H1 (cell line): ENCODE measurements around the gene PTPRT. TPM values are rescaled to one million over a fixed set of nuclear protein-coding genes. Genes with fewer than 3 reads are reported as not detected.

ENCODE experiments used
- CTCF ChIA-PET: fragments of 300-600 bp; sonication (Branson Sonifier 250); formaldehyde crosslinking; loops from one replicate; lab custom pipeline; 2021; ENCODE audit not compliant: partially characterized antibody; lab: Charles Lee
- POLR2A ChIA-PET: fragments of 300-600 bp; sonication (Branson Sonifier 250); formaldehyde crosslinking; loops from one replicate; lab custom pipeline; 2021; ENCODE audit warnings: inconsistent platforms; ENCODE audit not compliant: partially characterized antibody; lab: Charles Lee
- DNase-seq, 2 experiments: peaks; one replicate each; pipeline versions ENCODE4 v3.0.0 to v3.0.0-alpha.2; 2010 to 2022; ENCODE audit warnings: low spot score in 2 of 2, low read depth in 1 of 2, mixed read lengths in 1 of 2
- FAIRE-seq: peaks from 2 replicates; lab custom pipeline; 2011; peaks lifted over from hg19 to GRCh38; lab: Jason Lieb, UNC
- H2AFZ ChIP-seq: 2 replicates; pipeline ENCODE4 v1.8.1; 2012; ENCODE audit warnings: low read length, inconsistent platforms
- H2AK5ac ChIP-seq: 2 replicates; pipeline ENCODE4 v1.6.1; 2013; ENCODE audit warnings: low read depth, low read length
- H2BK120ac ChIP-seq: replicated peaks from 2 replicates; pipeline ENCODE3; 2013; ENCODE audit warnings: low read depth, low read length, inconsistent platforms
- H2BK12ac ChIP-seq: 2 replicates; pipeline ENCODE4 v1.6.1; 2013; ENCODE audit warnings: low read depth, low read length
- H2BK15ac ChIP-seq: 2 replicates; pipeline ENCODE4 v1.6.1; 2013; ENCODE audit warnings: low read length
- H2BK20ac ChIP-seq: 2 replicates; pipeline ENCODE4 v1.6.1; 2013; ENCODE audit warnings: low read length
- H2BK5ac ChIP-seq: 2 replicates; pipeline ENCODE4 v1.6.1; 2013; ENCODE audit warnings: low read depth, low read length
- H3K14ac ChIP-seq: 2 replicates; pipeline ENCODE4 v1.6.1; 2013; ENCODE audit warnings: inconsistent platforms; ENCODE audit not compliant: insufficient read length
- H3K18ac ChIP-seq: 2 replicates; pipeline ENCODE4 v1.6.1; 2013; ENCODE audit warnings: low read length; ENCODE audit errors: extremely low read depth
- H3K23ac ChIP-seq: 2 replicates; pipeline ENCODE4 v1.6.1; 2013; ENCODE audit warnings: inconsistent platforms; ENCODE audit not compliant: insufficient read length
- H3K23me2 ChIP-seq: 2 replicates; pipeline ENCODE4 v1.6.1; 2013; ENCODE audit warnings: low read depth, low read length
- H3K27ac ChIP-seq: 2 replicates; pipeline ENCODE4 v1.6.1; 2011; ENCODE audit warnings: low read depth, low read length, inconsistent platforms
- H3K27me3 ChIP-seq, 4 experiments: replicated peaks in 1 of 4; 1 replicate in 1 of 4; 2 replicates in 3 of 4; pipeline versions ENCODE4 v1.6.1 to v1.8.1; 2011 to 2013; ENCODE audit warnings: low read length in 3 of 4, mild to moderate bottlenecking in 3 of 4, inconsistent platforms in 2 of 4, mixed read lengths in 2 of 4, moderate library complexity in 1 of 4; ENCODE audit not compliant: control insufficient read depth in 3 of 4, insufficient read depth in 3 of 4; ENCODE audit errors: extremely low read depth in 1 of 4
- H3K36me3 ChIP-seq, 4 experiments: 2 replicates each; pipeline versions ENCODE4 v1.6.1 to v1.8.1; 2011 to 2013; ENCODE audit warnings: mild to moderate bottlenecking in 4 of 4, low read length in 3 of 4, moderate library complexity in 2 of 4, control low read depth in 1 of 4, inconsistent platforms in 1 of 4; ENCODE audit not compliant: insufficient read depth in 4 of 4, control insufficient read depth in 2 of 4
- H3K4ac ChIP-seq: replicated peaks from 2 replicates; pipeline ENCODE3; 2013; ENCODE audit warnings: low read length, low read depth, mixed read lengths, inconsistent platforms; ENCODE audit not compliant: insufficient read length
- H3K4me1 ChIP-seq, 4 experiments: replicated peaks in 1 of 4; 1 replicate in 1 of 4; 2 replicates in 3 of 4; pipeline versions ENCODE4 v1.6.1 to v1.8.1; 2011 to 2013; ENCODE audit warnings: low read length in 3 of 4, inconsistent platforms in 2 of 4, mixed read lengths in 1 of 4; ENCODE audit not compliant: insufficient read depth in 4 of 4, control insufficient read depth in 3 of 4
- H3K4me2 ChIP-seq, 2 experiments: 2 replicates each; pipeline versions ENCODE4 v1.6.1 to v1.8.1; 2011 to 2013; ENCODE audit warnings: low read depth in 2 of 2, low read length in 2 of 2, control low read depth in 1 of 2, inconsistent platforms in 1 of 2, mild to moderate bottlenecking in 1 of 2; ENCODE audit not compliant: insufficient read depth in 1 of 2
- H3K4me3 ChIP-seq, 4 experiments: fragments of 200-600, 300-600 bp in 1 of 4; sonication (generic), shearing (Covaris generic), sonication (Bioruptor Twin) in 1 of 4; 2 replicates each; pipeline versions ENCODE4 v1.5.1 to v1.8.1; 2011 to 2016; ENCODE audit warnings: low read length in 4 of 4, low read depth in 3 of 4, control low read depth in 2 of 4, inconsistent platforms in 2 of 4, mild to moderate bottlenecking in 2 of 4, mixed read lengths in 1 of 4, moderate library complexity in 1 of 4; ENCODE audit not compliant: insufficient read depth in 2 of 4; ENCODE audit errors: extremely low read depth in 1 of 4
- H3K56ac ChIP-seq: replicated peaks from 2 replicates; pipeline ENCODE3; 2013; ENCODE audit warnings: low read depth, mild to moderate bottlenecking, mixed read lengths, low read length, inconsistent platforms; ENCODE audit not compliant: insufficient read length
- H3K79me1 ChIP-seq: 2 replicates; pipeline ENCODE4 v1.6.1; 2013; ENCODE audit warnings: low read depth, low read length, control low read depth
- H3K79me2 ChIP-seq, 2 experiments: 2 replicates each; pipeline versions ENCODE4 v1.6.1 to v1.8.1; 2012 to 2013; ENCODE audit warnings: low read length in 2 of 2, mild to moderate bottlenecking in 2 of 2, inconsistent platforms in 1 of 2; ENCODE audit not compliant: insufficient read depth in 2 of 2, control insufficient read depth in 1 of 2
- H3K9ac ChIP-seq, 4 experiments: replicated peaks in 1 of 4; 1 replicate in 1 of 4; 2 replicates in 3 of 4; pipeline versions ENCODE4 v1.6.1 to v1.8.1; 2011 to 2013; ENCODE audit warnings: low read depth in 3 of 4, low read length in 3 of 4, control low read depth in 2 of 4, mild to moderate bottlenecking in 2 of 4, moderate library complexity in 2 of 4, inconsistent platforms in 1 of 4; ENCODE audit errors: extremely low read depth in 1 of 4
- H3K9me3 ChIP-seq, 2 experiments: 2 replicates each; pipeline versions ENCODE4 v1.6.1 to v1.8.1; 2012 to 2013; ENCODE audit warnings: mild to moderate bottlenecking in 2 of 2, moderate library complexity in 2 of 2, control low read depth in 1 of 2, inconsistent platforms in 1 of 2, low read depth in 1 of 2, low read length in 1 of 2, mixed read lengths in 1 of 2; ENCODE audit not compliant: insufficient read depth in 2 of 2
- H4K20me1 ChIP-seq, 2 experiments: replicated peaks in 1 of 2; 2 replicates each; pipeline versions ENCODE3 to v1.8.1; 2011 to 2013; ENCODE audit warnings: inconsistent platforms in 2 of 2, low read length in 2 of 2, mild to moderate bottlenecking in 1 of 2; ENCODE audit not compliant: insufficient read depth in 2 of 2, control insufficient read depth in 1 of 2
- H4K5ac ChIP-seq: 2 replicates; pipeline ENCODE4 v1.6.1; 2013; ENCODE audit warnings: low read length, low read depth, mixed read lengths, inconsistent platforms; ENCODE audit not compliant: insufficient read length
- H4K8ac ChIP-seq: 2 replicates; pipeline ENCODE4 v1.8.0; 2013; ENCODE audit warnings: mild to moderate bottlenecking, moderate library complexity, low read length, inconsistent platforms; ENCODE audit not compliant: insufficient read depth; ENCODE audit errors: extremely low read depth
- H4K91ac ChIP-seq: replicated peaks from 2 replicates; pipeline ENCODE3; 2013; ENCODE audit warnings: low read length, mixed read lengths, inconsistent platforms; ENCODE audit not compliant: insufficient read length
- CBX5 ChIP-seq: fragments of 300-800, 300-1000 bp; sonication (generic); IDR thresholded peaks from 2 replicates; pipeline ENCODE4 v1.7.1; 2016; ENCODE audit warnings: antibody characterized with exemption, low read length, low read depth
- CREB1 ChIP-seq: IDR thresholded peaks from 2 replicates; pipeline ENCODE4 v1.6.1; 2012; ENCODE audit warnings: inconsistent platforms
- EGR1 ChIP-seq: IDR thresholded peaks from 2 replicates; pipeline ENCODE4 v1.6.1; 2011; ENCODE audit warnings: low read depth, low read length, borderline replicate concordance
- POU5F1 ChIP-seq: IDR thresholded peaks from 2 replicates; pipeline ENCODE4 v1.6.1; 2011; ENCODE audit warnings: low read depth, mild to moderate bottlenecking, low read length, moderate library complexity
- RXRA ChIP-seq: IDR thresholded peaks from 2 replicates; pipeline ENCODE4 v1.6.1; 2011; ENCODE audit warnings: low read depth, mild to moderate bottlenecking, low read length, moderate library complexity; ENCODE audit not compliant: insufficient read depth
- ZNF274 ChIP-seq: IDR thresholded peaks from 2 replicates; pipeline ENCODE4 v1.7.0; 2012; ENCODE audit warnings: low read length, borderline replicate concordance; ENCODE audit errors: extremely low read depth
- WGBS, 2 experiments: shearing (Covaris generic) in 1 of 2; methylation state at CpG; one replicate each; pipeline versions ENCODE4 v1.1.6 to v1.1.7; 2013 to 2015; ENCODE audit warnings: low lambda C conversion rate in 2 of 2, mixed read lengths in 2 of 2, inconsistent platforms in 1 of 2, low coverage in 1 of 2, missing lambda C conversion rate in 1 of 2; ENCODE audit not compliant: insufficient replicate concordance in 2 of 2, insufficient coverage in 1 of 2, insufficient read length in 1 of 2; ENCODE audit errors: extremely low coverage in 1 of 2, missing lambda C conversion rate in 1 of 2; 5-methylcytosine and 5-hydroxymethylcytosine counted together
- polyA plus RNA-seq, 7 experiments: library from polyadenylated mRNA; depleted of rRNA in 3 of 7; stranded (reverse) in 5 of 7; unstranded in 2 of 7; fragments of >200 nt in 5 of 7; fragments of 200-250 nt in 2 of 7; gene quantifications; 1 replicate in 5 of 7; 2 replicates in 1 of 7; 4 replicates in 1 of 7; pipeline versions ENCODE4 v1.2.1 to v1.2.3, GENCODE V29; 2011 to 2013; ENCODE audit warnings: missing spikeins in 2 of 7, mixed read lengths in 2 of 7
- total RNA-seq: library from RNA; stranded (reverse); fragmentation: NEBNext Ultra II Directional; extraction: Animal tissue kit (Norgen Biotek cat#: 25700); gene quantifications from 2 replicates; pipeline ENCODE4 v1.2.1, GENCODE V29; 2021

The PTPRT gene
- total and polyA plus RNA-seq, 2 of the 8 experiments (the other 6 are each of a cell fraction or from before 2014, with no cell fraction given) = 0.33 to 1.8 TPM

DNA sequence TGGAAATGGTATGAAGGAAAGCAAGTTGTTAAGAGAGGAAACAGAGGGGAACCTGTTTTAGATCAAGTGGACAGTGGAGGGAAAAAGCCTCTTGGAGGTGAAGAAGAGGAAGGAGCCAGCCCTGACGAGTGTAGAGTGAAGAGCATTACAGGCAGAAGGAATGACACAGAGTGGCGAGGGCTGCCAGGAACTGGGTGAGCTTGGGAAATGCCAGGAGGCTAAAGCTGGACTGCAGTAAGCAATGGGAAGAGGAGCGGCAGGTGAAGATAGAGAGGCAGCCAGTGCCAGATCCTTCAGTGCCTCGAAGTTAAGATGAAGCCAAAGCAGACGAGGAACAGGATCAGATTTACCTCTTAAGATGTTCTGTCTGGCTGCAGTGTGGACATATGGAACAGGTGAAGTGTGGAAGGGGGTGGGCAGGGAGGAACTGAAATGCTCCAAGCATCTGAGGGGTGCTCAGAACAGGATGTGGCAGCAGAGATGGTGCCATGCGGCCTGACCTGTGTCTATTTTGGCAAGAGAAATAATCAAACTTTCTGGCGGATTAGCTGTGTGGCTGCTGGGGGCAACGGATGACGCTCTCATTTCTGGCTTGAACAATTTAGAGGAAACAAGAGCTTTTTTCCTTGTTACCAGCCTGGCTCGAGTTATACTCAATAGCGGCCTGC is 748.4 kb downstream of the PTPRT start:
- POLR2A ChIA-PET = no interaction called here
- FAIRE-seq = no peak

More for the DNA sequence above, 748.4 kb downstream of the PTPRT start:
- Histone ChIP-seq H4K20me1 (no peaks in the 10 kb centered on the region), H3K4me3 (no peak overlapping the region), H3K4me1 (no peaks in the 10 kb centered on the region), H4K8ac (no peak overlapping the region), H3K14ac (no peak overlapping the region), H2BK120ac (no peak overlapping the region), H3K56ac (no peak overlapping the region), H3K4ac (no peak overlapping the region), H3K27me3 (no peaks in the 10 kb centered on the region), H4K91ac (no peak overlapping the region), H4K5ac (no peak overlapping the region), H3K36me3 (no peaks in the 10 kb centered on the region), H3K9me3 (no peaks in the 10 kb centered on the region), H3K27ac (no peak overlapping the region), H2BK20ac (no peak overlapping the region), H2BK12ac (no peak overlapping the region), H3K79me1 (no peaks in the 10 kb centered on the region), H3K9ac (no peak overlapping the region), H2BK5ac (no peak overlapping the region), H2AFZ (no peak overlapping the region), H3K79me2 (no peaks in the 10 kb centered on the region), H2BK15ac (no peak overlapping the region), H3K23me2 (no peaks in the 10 kb centered on the region), H3K4me2 (no peak overlapping the region), H2AK5ac (no peak overlapping the region), H3K18ac (no peak overlapping the region), H3K23ac (no peak overlapping the region)
- TF ChIP-seq CBX5 (no peak), EGR1 (no peak), POU5F1 (no peak), CREB1 (no peak), ZNF274 (no peak), RXRA (no peak)
- 87% methylated on average over 11 of the region's 11 CpGs; no CpG with 5 or more reads in 1 of the 2 experiments for WGBS, 2 experiments
- CTCF ChIA-PET = interaction anchor here (1.6 kb wide), 1 partner anchor 36 kb away, joined by 3 read pairs; no protein-coding TSS in a partner anchor
- no peak for DNase-seq
